ENCODE measurements around the gene NAGLU. TPM values are rescaled to one million over a fixed set of nuclear protein-coding genes. Genes with fewer than 3 reads are reported as not detected.

The NAGLU gene
- total and polyA plus RNA-seq, 2 experiments from 2014 or later: 12.0 to 31.2 TPM

DNA sequence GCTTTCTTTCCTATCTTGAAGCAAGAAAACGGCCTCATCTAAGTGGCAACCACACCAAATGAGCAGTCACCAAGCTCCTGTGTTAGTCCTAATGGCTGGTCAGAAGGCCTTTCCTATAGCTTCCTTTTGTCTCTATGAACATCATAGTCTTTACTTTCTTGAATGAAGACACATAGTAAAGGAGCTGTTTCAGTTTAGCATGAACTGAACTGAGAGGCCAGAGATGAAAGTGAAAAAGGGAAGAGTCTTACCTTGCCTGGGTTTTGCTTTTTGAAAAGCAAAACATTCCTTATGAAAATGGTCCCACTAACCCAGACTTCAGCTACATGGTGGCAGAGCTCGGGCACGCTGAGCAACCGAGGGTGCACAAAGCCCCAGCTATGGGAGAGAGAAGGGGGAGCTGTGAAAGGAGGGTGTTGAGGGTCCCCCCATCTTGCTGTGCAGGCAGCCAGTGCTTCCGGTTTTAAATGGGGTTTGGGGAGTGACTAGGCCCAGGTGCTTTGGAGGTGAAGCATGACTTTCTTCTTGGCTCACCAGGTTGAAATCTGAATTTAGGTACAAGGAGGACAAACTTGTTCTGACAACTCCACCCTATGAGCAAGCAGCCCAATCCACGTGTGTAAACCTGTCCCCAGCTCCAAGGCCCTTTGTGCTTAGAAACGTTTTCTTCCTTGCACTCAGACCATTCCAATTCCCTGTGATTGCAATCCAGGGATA lies 50.6 kb downstream of the NAGLU start:
- Mint-ChIP-seq H3K4me1 (no peaks in the 10 kb centered on the region), H3K27ac (no peak overlapping the region), H3K4me3 (no peak overlapping the region; the same call in 2 of the 3 replicates), H3K9me3 (no peaks in the 10 kb centered on the region), H3K27me3 (ENCODE audit: insufficient read depth, low read depth, poor library complexity) (peaks cover 5% of the 10 kb centered on the region), H3K36me3 (ENCODE audit: low read depth) (peaks cover 57% of the 10 kb centered on the region)
- Histone ChIP-seq H2AFZ (no peak overlapping the region), H3K9me2 (ENCODE audit: insufficient read depth) (no peaks in the 10 kb centered on the region), H3F3A (replicated peaks; ENCODE audit: low read depth) (no peaks in the 10 kb centered on the region), H3K4me3 (no peak overlapping the region), H3K27me3 (ENCODE audit: insufficient read depth) (no peaks in the 10 kb centered on the region), H3K27ac (ENCODE audit: low read depth) (0 out of 2 replicates have a peak overlapping the region, but pooled peaks have one; percentile 14), H3K4me2 (no peak overlapping the region), H3K79me2 (replicated peaks; ENCODE audit: insufficient read depth) (no peaks in the 10 kb centered on the region), H3K4me1 (ENCODE audit: insufficient read depth) (no peaks in the 10 kb centered on the region), H3K36me3 (ENCODE audit: insufficient read depth) (peaks cover 29% of the 10 kb centered on the region), H4K20me1 (replicated peaks; ENCODE audit: insufficient read depth) (0 out of 2 replicates have a peak, but pooled peaks cover 4% of the 10 kb centered on the region)
- no peak for DNase-seq (ENCODE audit: low spot score)
- ATAC-seq: no peak
- TF ChIP-seq, protein P1, sequence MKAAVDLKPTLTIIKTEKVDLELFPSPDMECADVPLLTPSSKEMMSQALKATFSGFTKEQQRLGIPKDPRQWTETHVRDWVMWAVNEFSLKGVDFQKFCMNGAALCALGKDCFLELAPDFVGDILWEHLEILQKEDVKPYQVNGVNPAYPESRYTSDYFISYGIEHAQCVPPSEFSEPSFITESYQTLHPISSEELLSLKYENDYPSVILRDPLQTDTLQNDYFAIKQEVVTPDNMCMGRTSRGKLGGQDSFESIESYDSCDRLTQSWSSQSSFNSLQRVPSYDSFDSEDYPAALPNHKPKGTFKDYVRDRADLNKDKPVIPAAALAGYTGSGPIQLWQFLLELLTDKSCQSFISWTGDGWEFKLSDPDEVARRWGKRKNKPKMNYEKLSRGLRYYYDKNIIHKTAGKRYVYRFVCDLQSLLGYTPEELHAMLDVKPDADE (IDR thresholded peaks at IDR 0.05): no peak
- TF ChIP-seq JUNB (IDR thresholded peaks at IDR 0.05; ENCODE audit: unreplicated experiment): no peak
- TF ChIP-seq, protein P2, sequence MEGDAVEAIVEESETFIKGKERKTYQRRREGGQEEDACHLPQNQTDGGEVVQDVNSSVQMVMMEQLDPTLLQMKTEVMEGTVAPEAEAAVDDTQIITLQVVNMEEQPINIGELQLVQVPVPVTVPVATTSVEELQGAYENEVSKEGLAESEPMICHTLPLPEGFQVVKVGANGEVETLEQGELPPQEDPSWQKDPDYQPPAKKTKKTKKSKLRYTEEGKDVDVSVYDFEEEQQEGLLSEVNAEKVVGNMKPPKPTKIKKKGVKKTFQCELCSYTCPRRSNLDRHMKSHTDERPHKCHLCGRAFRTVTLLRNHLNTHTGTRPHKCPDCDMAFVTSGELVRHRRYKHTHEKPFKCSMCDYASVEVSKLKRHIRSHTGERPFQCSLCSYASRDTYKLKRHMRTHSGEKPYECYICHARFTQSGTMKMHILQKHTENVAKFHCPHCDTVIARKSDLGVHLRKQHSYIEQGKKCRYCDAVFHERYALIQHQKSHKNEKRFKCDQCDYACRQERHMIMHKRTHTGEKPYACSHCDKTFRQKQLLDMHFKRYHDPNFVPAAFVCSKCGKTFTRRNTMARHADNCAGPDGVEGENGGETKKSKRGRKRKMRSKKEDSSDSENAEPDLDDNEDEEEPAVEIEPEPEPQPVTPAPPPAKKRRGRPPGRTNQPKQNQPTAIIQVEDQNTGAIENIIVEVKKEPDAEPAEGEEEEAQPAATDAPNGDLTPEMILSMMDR (conservative IDR thresholded peaks at IDR 0.05; ENCODE audit: low read depth in 2 of 2): no peak
- no peak for TF ChIP-seq ZNF114 (CRISPR knock-in tag; IDR thresholded peaks at IDR 0.05)
- TF ChIP-seq CREB1 (CRISPR knock-in tag; IDR thresholded peaks at IDR 0.05; ENCODE audit: low read depth): no peak
- TF ChIP-seq, protein P3, sequence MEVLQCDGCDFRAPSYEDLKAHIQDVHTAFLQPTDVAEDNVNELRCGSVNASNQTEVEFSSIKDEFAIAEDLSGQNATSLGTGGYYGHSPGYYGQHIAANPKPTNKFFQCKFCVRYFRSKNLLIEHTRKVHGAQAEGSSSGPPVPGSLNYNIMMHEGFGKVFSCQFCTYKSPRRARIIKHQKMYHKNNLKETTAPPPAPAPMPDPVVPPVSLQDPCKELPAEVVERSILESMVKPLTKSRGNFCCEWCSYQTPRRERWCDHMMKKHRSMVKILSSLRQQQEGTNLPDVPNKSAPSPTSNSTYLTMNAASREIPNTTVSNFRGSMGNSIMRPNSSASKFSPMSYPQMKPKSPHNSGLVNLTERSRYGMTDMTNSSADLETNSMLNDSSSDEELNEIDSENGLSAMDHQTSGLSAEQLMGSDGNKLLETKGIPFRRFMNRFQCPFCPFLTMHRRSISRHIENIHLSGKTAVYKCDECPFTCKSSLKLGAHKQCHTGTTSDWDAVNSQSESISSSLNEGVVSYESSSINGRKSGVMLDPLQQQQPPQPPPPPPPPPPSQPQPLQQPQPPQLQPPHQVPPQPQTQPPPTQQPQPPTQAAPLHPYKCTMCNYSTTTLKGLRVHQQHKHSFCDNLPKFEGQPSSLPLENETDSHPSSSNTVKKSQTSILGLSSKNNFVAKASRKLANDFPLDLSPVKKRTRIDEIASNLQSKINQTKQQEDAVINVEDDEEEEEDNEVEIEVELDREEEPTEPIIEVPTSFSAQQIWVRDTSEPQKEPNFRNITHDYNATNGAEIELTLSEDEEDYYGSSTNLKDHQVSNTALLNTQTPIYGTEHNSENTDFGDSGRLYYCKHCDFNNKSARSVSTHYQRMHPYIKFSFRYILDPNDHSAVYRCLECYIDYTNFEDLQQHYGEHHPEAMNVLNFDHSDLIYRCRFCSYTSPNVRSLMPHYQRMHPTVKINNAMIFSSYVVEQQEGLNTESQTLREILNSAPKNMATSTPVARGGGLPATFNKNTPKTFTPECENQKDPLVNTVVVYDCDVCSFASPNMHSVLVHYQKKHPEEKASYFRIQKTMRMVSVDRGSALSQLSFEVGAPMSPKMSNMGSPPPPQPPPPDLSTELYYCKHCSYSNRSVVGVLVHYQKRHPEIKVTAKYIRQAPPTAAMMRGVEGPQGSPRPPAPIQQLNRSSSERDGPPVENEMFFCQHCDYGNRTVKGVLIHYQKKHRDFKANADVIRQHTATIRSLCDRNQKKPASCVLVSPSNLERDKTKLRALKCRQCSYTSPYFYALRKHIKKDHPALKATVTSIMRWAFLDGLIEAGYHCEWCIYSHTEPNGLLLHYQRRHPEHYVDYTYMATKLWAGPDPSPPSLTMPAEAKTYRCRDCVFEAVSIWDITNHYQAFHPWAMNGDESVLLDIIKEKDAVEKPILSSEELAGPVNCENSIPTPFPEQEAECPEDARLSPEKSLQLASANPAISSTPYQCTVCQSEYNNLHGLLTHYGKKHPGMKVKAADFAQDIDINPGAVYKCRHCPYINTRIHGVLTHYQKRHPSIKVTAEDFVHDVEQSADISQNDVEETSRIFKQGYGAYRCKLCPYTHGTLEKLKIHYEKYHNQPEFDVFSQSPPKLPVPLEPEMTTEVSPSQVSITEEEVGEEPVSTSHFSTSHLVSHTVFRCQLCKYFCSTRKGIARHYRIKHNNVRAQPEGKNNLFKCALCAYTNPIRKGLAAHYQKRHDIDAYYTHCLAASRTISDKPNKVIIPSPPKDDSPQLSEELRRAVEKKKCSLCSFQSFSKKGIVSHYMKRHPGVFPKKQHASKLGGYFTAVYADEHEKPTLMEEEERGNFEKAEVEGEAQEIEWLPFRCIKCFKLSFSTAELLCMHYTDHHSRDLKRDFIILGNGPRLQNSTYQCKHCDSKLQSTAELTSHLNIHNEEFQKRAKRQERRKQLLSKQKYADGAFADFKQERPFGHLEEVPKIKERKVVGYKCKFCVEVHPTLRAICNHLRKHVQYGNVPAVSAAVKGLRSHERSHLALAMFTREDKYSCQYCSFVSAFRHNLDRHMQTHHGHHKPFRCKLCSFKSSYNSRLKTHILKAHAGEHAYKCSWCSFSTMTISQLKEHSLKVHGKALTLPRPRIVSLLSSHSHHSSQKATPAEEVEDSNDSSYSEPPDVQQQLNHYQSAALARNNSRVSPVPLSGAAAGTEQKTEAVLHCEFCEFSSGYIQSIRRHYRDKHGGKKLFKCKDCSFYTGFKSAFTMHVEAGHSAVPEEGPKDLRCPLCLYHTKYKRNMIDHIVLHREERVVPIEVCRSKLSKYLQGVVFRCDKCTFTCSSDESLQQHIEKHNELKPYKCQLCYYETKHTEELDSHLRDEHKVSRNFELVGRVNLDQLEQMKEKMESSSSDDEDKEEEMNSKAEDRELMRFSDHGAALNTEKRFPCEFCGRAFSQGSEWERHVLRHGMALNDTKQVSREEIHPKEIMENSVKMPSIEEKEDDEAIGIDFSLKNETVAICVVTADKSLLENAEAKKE (CRISPR knock-in tag; IDR thresholded peaks at IDR 0.05): no peak
- no peak for TF ChIP-seq POLR2AphosphoS5 (IDR thresholded peaks at IDR 0.05; ENCODE audit: low read depth)
- no peak for TF ChIP-seq EZH2 (IDR thresholded peaks at IDR 0.05; ENCODE audit: low read depth, unreplicated experiment)
- no peak for TF ChIP-seq NANOG (IDR thresholded peaks at IDR 0.05; ENCODE audit: borderline replicate concordance)
- TF ChIP-seq ZNF331 (CRISPR knock-in tag; IDR thresholded peaks at IDR 0.05; ENCODE audit: low read depth): no peak
- no peak for TF ChIP-seq STAT1 (IDR thresholded peaks at IDR 0.05; ENCODE audit: unreplicated experiment)
